ENCODE results near the gene LRRC19.

LRRC19 gene

DNA sequence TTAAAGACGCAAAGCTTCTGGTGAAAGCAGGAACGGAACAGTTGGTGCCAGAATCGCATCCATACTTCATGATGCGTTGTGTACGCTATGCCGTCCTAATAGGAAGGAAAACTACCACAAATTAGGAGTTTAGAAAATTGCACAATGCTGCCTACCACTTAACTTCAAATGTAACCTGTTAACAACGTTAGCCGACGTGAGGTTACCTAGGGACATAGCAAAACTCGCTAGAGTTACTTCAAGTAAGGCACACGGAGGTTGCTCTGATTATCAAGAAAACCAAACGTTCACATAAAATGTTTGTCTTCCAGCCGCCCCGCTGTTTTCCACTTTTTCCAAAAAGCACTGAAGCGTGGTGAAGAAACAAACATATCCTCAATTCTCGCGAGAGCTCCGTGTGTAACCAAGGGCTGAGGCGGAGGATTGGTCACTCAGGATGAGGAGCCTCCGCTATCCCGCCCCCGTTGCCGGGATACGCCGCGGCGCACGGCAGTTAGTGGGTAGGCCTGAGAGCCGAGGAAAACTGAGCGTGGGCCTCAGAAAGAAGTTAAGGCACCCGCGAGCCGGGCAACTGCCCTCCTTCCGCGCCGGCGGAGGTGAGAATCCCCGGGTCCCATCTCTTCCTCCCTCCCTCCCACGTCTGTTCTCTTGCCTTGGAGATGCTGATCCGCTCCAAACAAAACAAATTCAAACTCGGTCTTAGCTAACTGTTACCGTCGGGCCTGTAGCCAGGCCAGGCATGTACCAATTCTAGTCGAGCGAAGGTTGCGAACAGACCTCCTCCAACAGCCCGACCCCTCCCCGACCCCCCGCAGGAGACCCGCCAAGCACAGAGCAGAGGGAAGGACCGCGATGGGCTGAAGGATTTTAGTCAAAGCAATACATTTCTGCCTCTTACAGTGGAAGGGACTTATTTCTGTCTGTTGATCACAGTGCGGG is 49.3 kb downstream of the LRRC19 start, which contains the start of gene IFT74:
TSS of gene IFT74 (plus strand) at position 492 of the 939 bp plus-strand sequence. CDS start 5,556 bp downstream, outside the sequence.
- peak; percentile 76 for DNase-seq

DNA sequence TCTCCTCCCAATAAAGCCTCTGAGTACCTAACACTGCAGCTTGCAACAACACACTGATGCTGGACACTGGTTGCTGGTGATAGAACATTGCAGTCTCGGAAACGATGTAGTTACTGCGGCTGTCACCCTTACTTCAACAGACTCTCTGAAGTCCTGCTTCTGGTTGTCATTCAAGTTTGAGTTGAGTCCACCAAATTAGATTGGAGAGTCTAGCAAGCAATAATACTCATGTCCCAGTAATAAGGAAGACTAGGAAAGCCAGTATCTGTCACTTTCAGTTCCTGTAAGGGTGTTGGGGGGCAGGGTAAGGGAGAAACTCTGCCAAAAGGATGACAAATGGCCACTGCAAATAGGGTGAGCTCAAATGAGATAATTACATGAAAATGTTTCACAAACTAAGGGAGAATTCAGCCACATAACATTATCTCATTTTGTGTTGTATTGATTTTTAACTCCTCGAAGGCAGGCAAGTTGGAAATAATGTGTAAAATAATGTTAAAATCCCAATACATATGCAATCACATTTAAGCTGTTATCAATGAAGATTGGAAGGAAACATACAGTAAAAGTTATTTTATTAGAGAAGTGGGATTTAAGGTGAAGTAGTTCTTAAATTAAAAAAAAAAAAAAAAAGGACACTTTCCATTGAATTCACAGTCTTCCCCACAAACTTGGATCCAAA is 50.1 kb downstream of the LRRC19 start:
- DNase-seq: peak; percentile 25

DNA sequence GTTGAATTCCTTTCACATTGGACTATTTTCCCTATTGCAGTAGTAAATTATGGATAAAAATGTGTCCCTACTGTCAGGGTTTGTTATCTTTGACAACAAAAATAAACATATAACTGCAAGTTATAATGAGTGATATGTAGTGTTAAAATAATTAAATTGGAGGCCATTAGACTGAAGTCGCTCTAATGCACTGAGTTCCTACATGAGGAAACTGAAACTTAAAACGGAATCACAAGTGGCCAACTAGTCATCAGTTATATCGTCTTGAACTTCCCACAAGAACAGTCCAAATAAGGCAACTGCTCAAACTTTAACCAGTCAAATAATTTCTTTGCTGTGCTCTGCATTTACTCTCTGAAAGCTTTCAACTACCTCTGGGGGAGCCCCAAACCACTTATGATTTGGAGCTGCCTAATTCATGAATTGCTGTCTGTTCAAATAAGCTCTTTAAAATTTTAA is 51.4 kb downstream of the LRRC19 start:
- DNase-seq: no peak

DNA sequence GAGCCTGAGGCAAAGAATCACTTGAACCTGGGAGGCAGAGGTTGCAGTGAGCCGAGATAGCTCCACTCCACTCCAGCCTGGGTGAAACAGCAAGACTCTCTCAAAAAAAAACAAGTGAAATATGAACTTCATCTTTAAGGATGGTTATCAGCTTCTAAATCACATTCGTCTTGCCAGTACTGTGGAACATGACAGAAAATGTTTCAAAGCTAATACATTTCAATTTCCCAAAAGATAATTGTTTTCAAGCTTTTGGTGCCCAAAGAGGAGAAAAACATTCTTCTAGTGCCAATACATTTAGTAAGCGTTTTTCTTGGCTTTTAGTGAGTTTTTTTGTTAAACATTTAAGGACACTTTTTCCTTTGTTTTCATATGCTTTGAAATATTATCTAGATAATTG is 53.7 kb downstream of the LRRC19 start:
- no peak for DNase-seq

DNA sequence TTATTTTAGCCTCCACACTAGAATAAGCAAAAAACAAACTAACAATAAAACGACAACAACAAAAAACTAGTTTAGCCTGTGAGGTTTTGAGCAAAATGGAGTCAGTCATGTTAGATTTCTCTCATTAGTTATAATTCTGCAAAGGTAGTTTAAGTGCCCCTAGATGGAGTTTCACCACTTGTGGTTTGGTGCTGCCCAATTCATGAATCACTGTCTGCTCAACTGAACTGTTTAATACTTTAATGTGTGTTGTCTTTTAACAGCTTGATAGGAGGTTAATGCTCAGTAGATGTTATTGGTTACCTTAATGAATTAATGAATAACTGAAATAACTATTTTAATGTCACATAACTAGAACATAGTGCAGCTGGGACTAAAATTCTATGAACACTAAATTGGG is 55.0 kb downstream of the LRRC19 start:
- DNase-seq: no peak

DNA sequence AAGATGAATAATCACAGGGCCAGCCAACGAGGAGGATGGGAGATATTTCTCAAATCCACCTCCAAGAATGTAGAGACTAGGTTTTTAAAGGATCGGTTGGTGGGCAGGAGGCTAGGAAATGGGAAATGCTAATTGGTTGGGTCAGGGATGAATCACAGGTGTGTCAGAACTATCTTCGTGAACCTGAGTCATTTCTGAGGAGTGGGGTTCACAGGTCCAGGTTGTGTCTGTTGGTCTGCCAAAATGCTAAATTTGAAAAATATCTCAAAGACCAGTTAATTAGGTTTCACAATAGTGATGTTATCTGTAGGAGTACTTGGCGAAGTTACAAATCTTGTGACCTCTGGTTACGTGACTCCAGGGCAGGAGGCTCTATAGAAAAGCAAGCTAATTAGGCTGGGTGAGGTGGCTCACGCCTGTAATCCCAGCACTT is 55.8 kb downstream of the LRRC19 start:
- DNase-seq: no peak

DNA sequence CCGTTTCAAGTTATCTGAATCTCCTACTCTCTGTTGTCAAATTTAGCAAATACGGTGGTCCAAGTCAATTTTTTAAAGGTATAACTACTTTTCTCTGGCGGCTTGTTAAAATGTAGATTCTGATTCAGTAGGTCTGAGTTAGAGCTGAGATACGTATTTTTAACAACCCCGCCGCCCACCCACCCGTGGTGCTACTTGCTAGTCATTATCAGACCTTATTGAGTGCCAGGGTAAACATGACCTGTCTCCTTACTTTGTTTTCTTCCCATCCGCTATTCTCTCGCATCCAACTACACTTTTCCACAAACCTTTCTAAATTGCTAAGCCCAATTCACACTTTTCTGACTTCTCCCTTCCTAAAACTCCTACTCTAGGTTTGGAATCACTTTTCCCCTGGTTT is 57.7 kb downstream of the LRRC19 start:
- no peak for DNase-seq

DNA sequence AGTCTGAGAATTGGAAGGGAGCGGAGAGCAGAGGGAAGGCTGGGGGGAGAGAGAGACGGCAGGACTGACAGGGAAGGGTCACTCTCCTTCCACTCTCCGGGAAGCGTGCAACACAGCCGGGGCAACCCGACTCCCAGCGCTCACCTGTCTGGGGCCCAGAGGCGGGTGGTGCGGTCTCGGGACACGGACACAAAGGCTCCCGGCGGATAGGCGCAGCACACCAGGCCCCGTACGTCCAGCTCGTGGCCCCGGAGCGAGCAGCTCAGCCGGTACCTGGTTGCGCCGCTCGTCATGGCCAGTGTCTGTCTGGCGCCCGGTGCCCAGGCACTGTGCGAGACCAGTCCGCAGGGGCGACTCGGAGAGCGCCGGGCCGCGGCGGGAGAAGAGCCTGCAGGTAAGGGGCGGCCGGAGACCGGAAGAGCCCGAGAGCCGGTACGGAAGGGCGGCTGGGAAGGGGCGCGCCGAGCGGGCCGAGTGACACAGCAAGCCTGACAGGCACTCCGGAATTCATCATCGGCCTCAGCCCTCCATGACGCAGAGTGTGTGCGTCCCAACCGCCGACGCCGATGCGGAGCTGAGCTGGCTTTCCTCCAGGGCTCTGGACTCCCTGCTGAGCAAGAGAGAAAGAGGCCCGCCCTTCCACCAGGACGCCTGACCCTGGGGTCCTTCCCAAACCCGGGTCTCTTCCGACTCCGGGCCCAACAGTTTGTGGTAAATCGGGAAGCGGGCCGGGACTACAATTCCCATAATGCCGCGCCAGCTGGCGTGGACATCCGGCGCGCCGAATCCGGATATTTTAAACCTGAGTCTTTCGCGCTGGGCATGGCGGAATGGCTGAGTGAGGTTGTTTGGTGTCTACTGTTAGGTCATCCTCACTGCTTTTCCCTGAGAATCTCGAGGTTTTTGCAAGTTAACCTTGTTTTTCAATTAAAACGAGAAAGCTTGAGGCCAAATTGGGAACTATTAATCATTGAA is 58.4 kb downstream of the LRRC19 start, which contains the start of gene PLAA:
TSS of gene PLAA (minus strand) at position 490 of the 975 bp plus-strand sequence. CDS start at position 293, 197 bp downstream.
- DNase-seq: peak; percentile 31

DNA sequence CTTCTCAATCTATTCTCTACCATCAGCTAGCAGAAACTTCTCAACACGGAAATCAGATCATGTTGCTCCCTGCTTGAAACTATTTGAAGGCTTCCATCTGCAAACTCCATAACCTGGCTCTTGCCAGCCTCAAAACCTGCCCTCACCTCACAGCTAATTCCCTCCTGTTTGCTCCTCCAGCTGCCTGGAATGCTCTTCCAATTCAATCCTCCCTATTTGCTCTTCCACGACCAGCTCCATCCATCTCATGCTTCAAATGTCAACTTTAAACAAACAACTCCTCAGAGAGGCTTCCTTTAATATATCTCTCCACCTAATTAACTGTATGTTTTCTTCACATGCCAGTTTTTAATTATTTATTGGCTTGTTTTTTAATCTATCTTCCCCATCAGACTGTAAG is 59.9 kb downstream of the LRRC19 start:
- no peak for DNase-seq

Measured in SIG-M5 (cell line).